Activated B cell treated with CpG ODN at 0.5 μM for 24 hours (primary cell): ENCODE measurements around the gene USP30. TPM values are rescaled to one million over a fixed set of nuclear protein-coding genes. Genes with fewer than 3 reads are reported as not detected.

ENCODE experiments used
- ATAC-seq: fragments of 200-7000 bp; cut with Tn5 transposase; one replicate; pipeline ENCODE4 v1.10.0; 2021; ENCODE audit warnings: low read depth, mild to moderate bottlenecking, moderate library complexity
- CTCF ChIA-PET: fragments of 350-600 bp; sonication (Branson Sonifier 250); formaldehyde crosslinking; loops from one replicate; lab custom pipeline; 2021; ENCODE audit warnings: antibody characterized with exemption; lab: Charles Lee
- POLR2A ChIA-PET: fragments of 350-600 bp; sonication (Branson Sonifier 250); formaldehyde crosslinking; loops from one replicate; lab custom pipeline; 2021; ENCODE audit warnings: antibody characterized with exemption; lab: Charles Lee
- DNase-seq: peaks from one replicate; pipeline ENCODE4 v3.0.0; 2022
- H3K27ac Mint-ChIP-seq: one replicate; pipeline ENCODE4 v1.8.0; 2020; ENCODE audit warnings: mixed read lengths
- H3K27me3 Mint-ChIP-seq: one replicate; pipeline ENCODE4 v1.8.0; 2021; ENCODE audit warnings: mixed read lengths
- H3K36me3 Mint-ChIP-seq: one replicate; pipeline ENCODE4 v1.8.0; 2021; ENCODE audit warnings: low read depth, mixed read lengths
- H3K4me1 Mint-ChIP-seq: one replicate; pipeline ENCODE4 v1.8.0; 2021; ENCODE audit warnings: mixed read lengths
- H3K4me3 Mint-ChIP-seq: one replicate; pipeline ENCODE4 v1.8.0; 2020; ENCODE audit warnings: mild to moderate bottlenecking, mixed read lengths
- H3K9me3 Mint-ChIP-seq: one replicate; pipeline ENCODE4 v1.8.0; 2020; ENCODE audit warnings: mixed read lengths
- CTCF ChIP-seq: fragments of 200-600 bp; IDR thresholded peaks from one replicate; pipeline ENCODE4 v1.8.0; 2022; ENCODE audit warnings: antibody characterized with exemption, mild to moderate bottlenecking
- intact Hi-C: fragments of 100-400 bp; cut with micrococcal nuclease; formaldehyde crosslinking; loops from one replicate; pipeline ENCODE4 v1.15.1; 2024
- total RNA-seq: library from RNA; stranded (reverse); gene quantifications from 2 replicates; pipeline ENCODE4 v1.2.3, GENCODE V29; 2022

Gene USP30
- 17.4 and 17.7 TPM in 2 replicates for total RNA-seq

GRCh38 chr12:109052414-109053323 is at the start of gene USP30:
Gene USP30 (plus strand): TSS chr12:109052576. CDS start chr12:109052679, 103 bp downstream.
- Mint-ChIP-seq H3K27ac (peak within 1 kb of the TSS; percentile 86), H3K4me3 (peak within 1 kb of the TSS; percentile 85), H3K4me1 (peaks cover 22% of the 10 kb centered on the region), H3K9me3 (no peaks in the 10 kb centered on the region), H3K27me3 (no peaks in the 10 kb centered on the region), H3K36me3 (peaks cover 14% of the 10 kb centered on the region)
- DNase-seq (peak; percentile 80), ATAC-seq (peak; percentile 85)
- intact Hi-C loops, result loop anchor here (1.0 to 5.0 kb wide), 9 partner anchors 41 to 1367 kb away; partner anchors contain the start of genes ALKBH2, CORO1C, FICD and ISCU
- ChIA-PET CTCF (no interaction called here), POLR2A (interaction anchor here (0.6 to 1.8 kb wide), 5 partner anchors 40 to 570 kb away, joined by 3 to 8 read pairs (median 3); partner anchors contain the start of gene ALKBH2)
- no peak for TF ChIP-seq CTCF

GRCh38 chr12:109004017-109004416 is 48.4 kb upstream of the USP30 start:
- H3K27me3 Mint-ChIP-seq, result peaks cover 19% of the 10 kb centered on the region
- TF ChIP-seq CTCF, result no peak
- H3K4me3 Mint-ChIP-seq, result no peak overlapping the region
- ChIA-PET CTCF (no interaction called here), POLR2A (interaction anchor here (0.7 kb wide), 1 partner anchor 10 kb away, joined by 3 read pairs; no protein-coding TSS in a partner anchor)
- no peaks in the 10 kb centered on the region for H3K4me1 Mint-ChIP-seq
- H3K9me3 Mint-ChIP-seq, result no peaks in the 10 kb centered on the region
- H3K27ac Mint-ChIP-seq, result no peak overlapping the region
- H3K36me3 Mint-ChIP-seq, result no peaks in the 10 kb centered on the region
- intact Hi-C loops, result no loop called here
- ATAC-seq, result no peak
- DNase-seq, result no peak

- CTCF ChIA-PET, result no interaction called here
- Mint-ChIP-seq H3K27me3 (peaks cover 25% of the 10 kb centered on the region), H3K27ac (no peak overlapping the region), H3K4me3 (no peak overlapping the region), H3K36me3 (no peaks in the 10 kb centered on the region), H3K4me1 (no peaks in the 10 kb centered on the region), H3K9me3 (no peaks in the 10 kb centered on the region)
- POLR2A ChIA-PET, result no interaction called here
- ATAC-seq (no peak), DNase-seq (no peak)
- TF ChIP-seq CTCF, result no peak
- intact Hi-C loops, result no loop called here
Measured at GRCh38 chr12:109009766-109010165, 42.6 kb upstream of the USP30 start.

- no peaks in the 10 kb centered on the region for H3K4me1 Mint-ChIP-seq
- no peak for ATAC-seq
- no peak overlapping the region for H3K27ac Mint-ChIP-seq
- no peak for TF ChIP-seq CTCF
- intact Hi-C loops, result no loop called here
- CTCF ChIA-PET, result no interaction called here
- no peak for DNase-seq
- H3K27me3 Mint-ChIP-seq, result peaks cover 25% of the 10 kb centered on the region
- no peaks in the 10 kb centered on the region for H3K9me3 Mint-ChIP-seq
- H3K4me3 Mint-ChIP-seq, result no peak overlapping the region
- POLR2A ChIA-PET, result no interaction called here
- H3K36me3 Mint-ChIP-seq, result no peaks in the 10 kb centered on the region
Measured at GRCh38 chr12:109010259-109010658, 42.1 kb upstream of the USP30 start.

GRCh38 chr12:109014984-109015765 is 37.2 kb upstream of the USP30 start:
- Mint-ChIP-seq H3K4me1 (no peaks in the 10 kb centered on the region), H3K27me3 (peaks cover 29% of the 10 kb centered on the region), H3K27ac (no peak overlapping the region), H3K4me3 (no peak overlapping the region), H3K36me3 (no peaks in the 10 kb centered on the region), H3K9me3 (no peaks in the 10 kb centered on the region)
- ChIA-PET POLR2A (no interaction called here), CTCF (no interaction called here)
- TF ChIP-seq CTCF, result no peak
- intact Hi-C loops, result no loop called here
- DNase-seq (no peak), ATAC-seq (no peak)
